RWPE2 (cell line): ENCODE results near the gene REELD1.

ENCODE experiments used
- ATAC-seq: fragments of 200-7000 bp; cut with Tn5 transposase; 3 replicates; pipeline ENCODE4 v1.9.1; 2021; ENCODE audit warnings: low read depth
- DNase-seq: peaks from one replicate; pipeline ENCODE4 v3.0.0-alpha.2; 2020; ENCODE audit warnings: low spot score
- H3K27ac ChIP-seq: fragments of 450-650 bp; 2 replicates; pipeline ENCODE4 v1.5.1; 2017; ENCODE audit warnings: mild to moderate bottlenecking; ENCODE audit not compliant: poor library complexity, severe bottlenecking
- H3K27me3 ChIP-seq: fragments of 250-450 bp; sonication (Bioruptor Pico); 2 replicates; pipeline ENCODE4 v1.5.1; 2021; ENCODE audit warnings: mild to moderate bottlenecking, moderate library complexity; ENCODE audit not compliant: insufficient read depth, poor library complexity, severe bottlenecking
- H3K36me3 ChIP-seq: fragments of 250-450 bp; sonication (Bioruptor Pico); 2 replicates; pipeline ENCODE4 v1.5.1; 2020; ENCODE audit warnings: low read depth, mild to moderate bottlenecking, moderate library complexity
- H3K4me1 ChIP-seq: fragments of 250-450 bp; sonication (Bioruptor Pico); 2 replicates; pipeline ENCODE4 v1.5.1; 2021; ENCODE audit warnings: mild to moderate bottlenecking, moderate library complexity; ENCODE audit not compliant: insufficient read depth, poor library complexity, severe bottlenecking
- H3K4me3 ChIP-seq: fragments of 250-450 bp; sonication (Bioruptor Pico); 2 replicates; pipeline ENCODE4 v1.5.1; 2021; ENCODE audit warnings: mild to moderate bottlenecking, moderate library complexity; ENCODE audit not compliant: severe bottlenecking
- H3K9me3 ChIP-seq: fragments of 250-450 bp; sonication (Bioruptor Pico); 2 replicates; pipeline ENCODE4 v1.5.1; 2021; ENCODE audit warnings: mild to moderate bottlenecking, moderate library complexity; ENCODE audit not compliant: severe bottlenecking
- CTCF ChIP-seq: fragments of 450-650 bp; IDR thresholded peaks from one replicate; pipeline ENCODE4 v1.5.1; 2017; ENCODE audit warnings: mild to moderate bottlenecking, moderate library complexity; ENCODE audit not compliant: poor library complexity, severe bottlenecking

Gene REELD1

GRCh38 chr4:146194212-146194611 is 20.1 kb upstream of the REELD1 start:
- no peak for TF ChIP-seq CTCF
- H3K4me3 ChIP-seq, result no peak overlapping the region
- no peak for ATAC-seq
- H3K4me1 ChIP-seq, result no peaks in the 10 kb centered on the region
- DNase-seq, result no peak
- H3K27me3 ChIP-seq, result no peaks in the 10 kb centered on the region
- no peak overlapping the region for H3K27ac ChIP-seq
- peaks cover 16% of the 10 kb centered on the region for H3K36me3 ChIP-seq
- no peaks in the 10 kb centered on the region for H3K9me3 ChIP-seq

GRCh38 chr4:146202665-146203064 is 11.7 kb upstream of the REELD1 start:
- no peak for TF ChIP-seq CTCF
- no peaks in the 10 kb centered on the region for H3K9me3 ChIP-seq
- H3K4me1 ChIP-seq, result no peaks in the 10 kb centered on the region
- H3K36me3 ChIP-seq, result no peaks in the 10 kb centered on the region
- H3K27ac ChIP-seq, result no peak overlapping the region
- DNase-seq, result no peak
- ATAC-seq, result no peak
- no peaks in the 10 kb centered on the region for H3K27me3 ChIP-seq
- no peak overlapping the region for H3K4me3 ChIP-seq

GRCh38 chr4:146207410-146207809 is 6.9 kb upstream of the REELD1 start:
- H3K27me3 ChIP-seq, result no peaks in the 10 kb centered on the region
- no peaks in the 10 kb centered on the region for H3K9me3 ChIP-seq
- no peak for DNase-seq
- no peak overlapping the region for H3K27ac ChIP-seq
- no peak overlapping the region for H3K4me3 ChIP-seq
- no peaks in the 10 kb centered on the region for H3K36me3 ChIP-seq
- no peaks in the 10 kb centered on the region for H3K4me1 ChIP-seq
- no peak for ATAC-seq
- TF ChIP-seq CTCF, result no peak

GRCh38 chr4:146210890-146211289 is 3.4 kb upstream of the REELD1 start:
- DNase-seq (no peak), ATAC-seq (no peak)
- no peak overlapping the region for H3K27ac ChIP-seq
- H3K4me1 ChIP-seq, result no peaks in the 10 kb centered on the region
- H3K36me3 ChIP-seq, result no peaks in the 10 kb centered on the region
- no peaks in the 10 kb centered on the region for H3K9me3 ChIP-seq
- no peaks in the 10 kb centered on the region for H3K27me3 ChIP-seq
- TF ChIP-seq CTCF, result no peak
- H3K4me3 ChIP-seq, result no peak overlapping the region

- Histone ChIP-seq H3K27ac (no peak overlapping the region), H3K27me3 (no peaks in the 10 kb centered on the region), H3K36me3 (no peaks in the 10 kb centered on the region), H3K4me1 (no peaks in the 10 kb centered on the region), H3K4me3 (no peak overlapping the region), H3K9me3 (no peaks in the 10 kb centered on the region)
- ATAC-seq (no peak), DNase-seq (no peak)
- no peak for TF ChIP-seq CTCF
Measured at GRCh38 chr4:146211440-146211839, 2.9 kb upstream of the REELD1 start.
